ENCODE measurements around the gene ACSM2B.
"Not testable (repeated sequence)": the region's sequence is repeated elsewhere in the genome, so short reads cannot be mapped to it uniquely, and the experiment has no call there.

The ACSM2B gene, protein sequence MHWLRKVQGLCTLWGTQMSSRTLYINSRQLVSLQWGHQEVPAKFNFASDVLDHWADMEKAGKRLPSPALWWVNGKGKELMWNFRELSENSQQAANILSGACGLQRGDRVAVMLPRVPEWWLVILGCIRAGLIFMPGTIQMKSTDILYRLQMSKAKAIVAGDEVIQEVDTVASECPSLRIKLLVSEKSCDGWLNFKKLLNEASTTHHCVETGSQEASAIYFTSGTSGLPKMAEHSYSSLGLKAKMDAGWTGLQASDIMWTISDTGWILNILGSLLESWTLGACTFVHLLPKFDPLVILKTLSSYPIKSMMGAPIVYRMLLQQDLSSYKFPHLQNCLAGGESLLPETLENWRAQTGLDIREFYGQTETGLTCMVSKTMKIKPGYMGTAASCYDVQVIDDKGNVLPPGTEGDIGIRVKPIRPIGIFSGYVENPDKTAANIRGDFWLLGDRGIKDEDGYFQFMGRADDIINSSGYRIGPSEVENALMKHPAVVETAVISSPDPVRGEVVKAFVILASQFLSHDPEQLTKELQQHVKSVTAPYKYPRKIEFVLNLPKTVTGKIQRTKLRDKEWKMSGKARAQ

DNA sequence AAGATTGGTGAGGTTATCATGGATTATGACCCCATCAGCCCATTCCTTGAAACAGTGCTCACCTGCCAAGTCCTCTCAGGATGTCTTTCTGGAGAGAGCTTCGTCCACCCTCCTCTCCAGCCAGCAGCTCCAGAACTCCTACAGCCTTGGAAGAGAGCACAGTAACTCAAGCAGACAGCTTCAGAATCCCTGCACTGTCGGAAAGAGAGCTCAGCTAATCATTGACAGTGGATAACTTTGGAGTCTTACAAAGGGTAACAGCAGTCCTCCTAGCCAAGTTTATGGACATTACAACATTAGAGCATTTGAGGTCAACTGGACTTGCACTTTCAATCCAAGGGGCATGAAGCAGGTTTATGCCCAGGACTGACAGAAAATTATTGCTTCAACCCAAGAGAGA lies at the start of gene ACSM2B:
Gene ACSM2B, minus strand, starts transcription at position 223 of the 400 bp plus-strand sequence. CDS start 11,522 bp downstream, outside the sequence.
- not testable (repeated sequence) for DNase-seq

DNA sequence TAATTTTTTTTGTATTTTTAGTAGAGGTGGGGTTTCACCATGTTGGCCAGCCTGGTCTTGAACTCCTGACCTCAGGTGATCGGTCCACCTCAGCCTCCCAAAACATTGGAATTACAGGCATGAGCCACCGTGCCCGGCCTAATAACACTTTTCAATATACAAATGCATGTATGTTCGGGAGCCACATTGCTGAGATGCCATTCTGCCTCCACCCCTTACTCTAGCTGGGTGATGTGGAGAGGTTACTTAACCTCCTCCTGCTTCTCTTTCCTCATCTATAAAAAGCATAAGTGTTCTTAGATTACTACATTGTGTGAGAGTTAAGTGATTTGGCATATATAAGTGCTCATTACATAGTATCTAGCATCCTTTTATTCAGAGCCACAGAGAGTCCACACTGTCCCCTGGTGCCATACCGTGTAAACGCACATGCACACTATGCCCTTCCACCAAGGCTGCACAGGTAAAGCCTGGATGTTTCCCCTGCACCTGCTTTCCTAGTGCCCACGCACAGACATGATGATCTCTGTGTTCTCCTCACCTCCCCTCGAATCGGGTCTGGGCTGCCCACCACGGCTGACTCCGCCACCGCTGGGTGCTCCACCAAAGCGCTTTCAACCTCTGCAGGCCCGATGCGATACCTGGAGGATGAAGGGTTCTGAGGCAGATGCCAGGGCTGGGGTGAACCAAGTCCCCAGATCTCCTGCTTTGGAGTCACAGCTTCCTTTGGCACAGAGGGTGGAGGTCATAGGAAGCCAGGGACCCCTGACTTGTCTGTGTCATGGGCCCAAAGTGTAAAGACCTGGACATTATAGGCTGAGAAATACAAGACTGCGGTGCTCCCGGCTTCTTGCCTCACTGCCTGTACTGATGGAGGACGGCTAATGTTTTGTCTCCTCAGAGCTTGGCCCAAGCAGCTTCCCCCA lies 49.0 kb upstream of the ACSM2B start:
- no peak for DNase-seq

DNA sequence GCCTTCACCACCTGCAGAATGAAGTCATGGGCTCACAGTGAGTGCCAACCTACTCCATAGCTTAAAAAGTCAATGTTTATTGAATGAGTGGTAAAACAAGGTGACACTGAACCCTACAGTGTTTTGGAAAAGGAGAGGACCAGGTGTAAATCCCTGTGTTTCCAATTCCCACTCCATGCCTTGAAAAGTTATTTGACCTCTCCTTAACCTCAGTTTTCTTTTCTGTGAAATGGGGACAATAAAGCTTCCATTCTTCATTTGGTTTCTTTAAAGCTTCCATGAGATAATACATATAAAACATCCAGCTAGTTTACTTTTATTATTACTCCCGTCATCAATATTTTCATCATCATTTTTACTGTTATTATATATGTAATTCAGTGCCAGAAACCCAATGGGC lies 48.0 kb upstream of the ACSM2B start:
- DNase-seq, result no peak

DNA sequence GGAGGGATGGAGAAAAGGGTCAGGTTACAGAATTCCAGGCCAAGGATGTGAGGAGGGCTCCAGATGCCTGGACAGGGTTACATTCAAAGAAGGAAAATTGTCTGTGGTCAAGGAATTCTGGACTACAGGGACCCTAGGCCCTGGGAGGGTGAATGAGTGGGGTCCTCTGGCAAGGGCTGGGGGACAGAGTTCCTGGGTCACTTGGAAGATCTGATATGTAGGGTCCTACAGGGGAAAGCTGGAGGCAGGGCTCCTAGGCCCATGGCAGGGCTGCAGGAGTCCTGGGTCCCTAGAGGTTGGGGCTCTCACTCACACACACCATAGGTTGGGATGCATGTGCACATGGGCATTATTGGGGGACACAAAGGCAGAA lies 46.3 kb upstream of the ACSM2B start:
- no peak for DNase-seq

DNA sequence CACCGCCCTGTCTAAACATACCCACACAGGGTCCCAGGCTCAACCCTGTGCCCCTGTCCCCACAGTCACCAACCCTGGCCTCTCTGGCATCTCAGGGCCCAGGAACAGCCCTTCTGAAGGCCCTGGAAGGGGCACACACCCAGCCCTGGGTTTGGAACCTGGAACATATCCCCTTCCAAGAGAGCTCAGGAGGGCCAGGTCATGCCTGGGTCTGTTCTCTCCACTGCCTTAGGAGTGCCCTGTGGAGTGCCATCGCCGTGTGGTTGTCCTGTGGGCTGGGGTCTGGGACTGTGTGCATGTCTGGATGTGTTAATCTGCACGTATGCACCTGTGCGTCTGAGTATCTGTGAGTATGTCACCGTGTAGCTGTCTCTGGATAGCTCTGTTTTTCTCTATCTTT lies 45.2 kb upstream of the ACSM2B start:
- DNase-seq, result no peak

DNA sequence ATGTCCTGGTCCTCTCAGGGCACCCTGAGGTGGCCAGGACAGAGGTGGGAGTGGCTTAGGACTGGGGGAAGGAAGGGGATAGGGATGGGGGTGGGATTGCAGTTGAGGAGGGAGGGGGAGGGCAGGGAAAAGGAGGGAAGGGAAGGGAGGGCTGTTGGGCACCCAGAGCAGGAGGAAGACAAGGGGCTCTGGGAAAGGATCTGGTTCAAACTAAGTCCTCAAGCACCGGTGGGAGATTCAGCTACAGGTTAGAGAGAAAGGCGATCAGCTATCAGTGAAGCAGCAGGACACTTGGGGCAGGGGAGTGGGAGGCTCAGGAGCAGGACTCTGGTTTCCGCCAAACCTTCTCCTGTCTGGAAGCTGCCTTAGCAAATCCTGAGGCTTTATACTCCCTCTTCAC lies 44.6 kb upstream of the ACSM2B start:
- DNase-seq, result no peak

DNA sequence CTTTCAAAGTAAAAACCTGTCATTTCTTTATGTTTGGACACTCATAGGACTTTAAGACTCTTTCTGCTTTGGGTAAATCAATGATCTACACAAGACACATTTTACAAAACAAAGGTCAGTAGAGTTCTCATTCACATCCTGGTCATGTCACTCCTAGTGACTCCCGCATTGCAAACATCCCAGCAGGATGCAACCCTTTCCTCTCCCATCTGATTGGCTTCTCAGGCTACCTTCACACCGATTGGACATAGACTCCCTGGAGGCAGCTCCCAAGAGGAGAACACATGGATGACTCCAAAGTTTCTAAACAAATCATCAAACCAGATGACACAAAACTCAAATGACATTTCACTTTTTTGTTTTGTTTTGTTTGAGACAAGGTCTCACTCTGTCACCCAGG lies 43.8 kb upstream of the ACSM2B start:
- no peak for DNase-seq

DNA sequence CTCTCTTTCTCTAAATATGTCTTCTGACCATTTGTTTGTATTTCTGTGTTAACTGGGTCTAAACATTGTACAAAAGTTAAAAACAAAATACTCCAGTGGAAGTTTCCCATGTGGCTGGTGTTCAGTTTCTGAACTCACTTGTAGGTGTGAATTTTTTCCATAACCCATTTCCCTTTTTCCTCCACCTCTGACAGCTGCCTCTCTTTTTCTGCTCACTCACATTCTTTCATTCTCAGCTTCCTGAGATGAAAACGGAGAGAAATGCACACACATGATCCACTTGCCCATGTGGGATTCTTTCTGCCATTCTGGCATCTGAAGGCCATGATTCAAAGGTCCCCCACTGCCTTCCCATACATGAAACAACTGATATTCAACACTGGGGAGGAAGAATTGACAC lies 41.1 kb upstream of the ACSM2B start:
- no peak for DNase-seq

DNA sequence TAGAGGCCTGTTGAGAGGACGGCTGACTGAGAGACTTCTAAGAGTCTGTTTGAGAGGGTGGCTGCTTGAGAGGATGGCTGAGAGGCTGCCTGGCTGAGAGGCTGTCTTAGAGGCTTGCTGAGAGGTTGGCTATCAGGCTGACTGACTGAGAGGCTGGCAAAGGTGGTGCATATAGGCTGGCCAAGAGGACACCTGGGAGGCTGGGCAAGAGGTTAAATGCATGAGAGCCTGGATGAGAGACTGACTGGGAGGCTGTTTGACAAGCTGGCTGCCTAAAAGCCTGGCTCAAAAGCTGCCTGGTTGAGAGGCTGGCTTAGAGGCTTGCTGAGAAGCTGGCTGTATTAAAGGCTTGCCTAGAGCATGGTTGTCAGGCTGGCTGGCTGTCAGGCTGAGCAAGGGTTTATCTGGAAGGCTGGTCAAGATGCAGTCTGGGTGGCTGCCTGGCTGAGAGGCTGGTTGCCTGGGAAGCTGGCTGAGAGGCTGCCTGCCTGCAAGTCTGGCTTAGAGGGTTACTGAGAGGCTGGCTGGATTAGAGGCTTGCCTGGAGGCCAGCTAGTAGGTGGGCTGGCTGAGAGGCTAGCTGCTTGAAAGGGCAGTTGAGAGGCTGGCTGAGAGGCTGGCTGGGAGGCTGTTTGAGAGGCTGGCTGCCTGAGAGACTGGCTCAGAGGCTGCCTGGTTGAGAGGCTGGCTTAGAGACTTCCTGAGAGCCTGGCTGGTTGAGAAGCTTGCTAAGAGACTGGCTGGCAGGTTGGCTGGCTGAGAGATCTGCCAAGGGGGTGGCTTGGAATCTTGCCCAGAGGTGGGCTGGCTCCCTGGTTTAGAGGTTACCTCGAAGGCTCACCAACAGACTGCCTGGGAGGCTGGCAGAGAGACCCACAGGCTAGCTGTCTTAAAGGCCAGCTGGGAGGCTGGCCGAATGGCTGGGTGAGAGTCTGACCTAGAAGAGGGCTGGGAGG lies 38.3 kb upstream of the ACSM2B start:
- no peak for DNase-seq

DNA sequence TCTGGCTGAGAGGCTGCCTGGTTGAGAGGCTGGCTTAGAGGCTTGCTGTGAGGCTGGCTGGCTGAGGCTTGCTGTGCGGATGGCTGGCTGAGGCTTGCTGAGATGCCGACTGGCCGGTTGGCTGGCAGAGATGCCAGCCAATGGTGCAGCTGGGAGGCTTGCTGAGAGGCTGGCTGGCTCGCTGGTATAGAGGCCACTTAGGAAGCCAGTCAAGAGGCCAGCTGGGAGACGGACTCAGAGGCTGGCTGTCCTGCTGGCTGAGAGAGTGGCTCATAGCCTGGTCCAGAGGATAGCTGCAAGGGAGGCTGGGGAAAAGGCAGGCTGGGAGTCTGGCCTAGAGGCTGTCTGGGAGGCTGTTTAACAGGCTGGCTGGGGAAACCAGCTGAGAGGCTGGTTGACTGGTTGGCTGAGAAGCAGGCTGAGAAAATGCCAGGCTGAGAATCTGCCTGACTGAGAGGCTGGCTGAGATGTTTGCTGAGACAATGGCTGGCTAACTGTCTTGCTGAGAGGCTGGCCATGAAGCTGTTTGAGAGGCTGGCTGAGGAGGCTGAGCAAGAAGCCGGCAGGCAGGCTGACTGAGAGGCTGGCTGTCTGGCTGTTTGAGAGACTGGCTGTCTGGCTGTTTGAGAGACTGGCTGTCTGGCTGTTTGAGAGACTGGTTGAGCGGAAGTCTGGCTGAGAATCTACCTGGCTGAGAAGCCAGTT lies 37.5 kb upstream of the ACSM2B start:
- DNase-seq, result no peak

DNA sequence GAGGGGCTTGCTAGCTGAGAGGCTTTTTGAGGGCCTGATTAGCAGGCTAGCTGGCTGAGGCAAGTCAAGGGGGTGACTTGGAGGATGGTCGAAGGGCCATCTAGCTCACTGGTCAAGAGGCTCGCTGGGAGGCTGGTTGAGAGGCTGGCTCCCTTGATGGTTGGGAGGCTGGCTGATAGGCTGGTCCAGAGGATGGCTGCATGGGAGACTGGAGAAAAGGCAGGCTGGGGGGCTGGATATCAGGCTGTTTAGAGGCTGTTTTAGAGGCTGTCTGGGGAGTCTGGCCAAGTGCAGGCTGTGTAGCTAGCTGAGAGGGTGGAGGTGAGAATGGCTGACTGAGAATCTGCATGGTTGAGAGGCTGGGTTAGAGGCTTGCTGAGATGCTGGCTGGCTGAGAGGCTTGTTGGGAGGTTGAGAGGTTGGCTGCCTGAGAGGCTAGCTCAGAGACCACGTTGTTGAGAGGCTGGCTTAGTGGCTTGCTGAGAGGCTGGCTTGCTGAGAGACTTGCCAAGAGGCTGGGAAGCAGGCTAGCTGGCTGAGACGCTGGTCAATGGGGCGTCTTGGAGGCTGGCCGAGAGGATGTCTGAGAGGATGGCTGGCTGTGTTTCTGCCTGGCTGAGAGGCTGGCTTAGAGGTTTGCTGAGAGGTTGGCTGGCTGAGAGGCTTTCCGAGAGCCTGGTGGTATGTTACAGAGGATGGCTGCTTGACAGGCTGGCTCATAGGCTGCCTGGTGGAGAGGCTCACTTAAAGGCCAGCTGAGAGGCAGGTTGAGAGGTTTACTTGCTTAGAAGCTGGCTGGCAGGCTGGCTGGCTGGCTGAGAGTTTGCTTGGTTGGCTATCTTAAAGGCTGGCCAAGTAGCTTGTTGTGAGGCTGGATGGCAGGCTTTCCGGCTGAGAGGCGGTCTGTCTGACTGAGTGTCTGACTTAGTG lies 36.6 kb upstream of the ACSM2B start:
- DNase-seq, result peak in 31 of 51 donors; percentile 2 to 70 (median 39)

DNA sequence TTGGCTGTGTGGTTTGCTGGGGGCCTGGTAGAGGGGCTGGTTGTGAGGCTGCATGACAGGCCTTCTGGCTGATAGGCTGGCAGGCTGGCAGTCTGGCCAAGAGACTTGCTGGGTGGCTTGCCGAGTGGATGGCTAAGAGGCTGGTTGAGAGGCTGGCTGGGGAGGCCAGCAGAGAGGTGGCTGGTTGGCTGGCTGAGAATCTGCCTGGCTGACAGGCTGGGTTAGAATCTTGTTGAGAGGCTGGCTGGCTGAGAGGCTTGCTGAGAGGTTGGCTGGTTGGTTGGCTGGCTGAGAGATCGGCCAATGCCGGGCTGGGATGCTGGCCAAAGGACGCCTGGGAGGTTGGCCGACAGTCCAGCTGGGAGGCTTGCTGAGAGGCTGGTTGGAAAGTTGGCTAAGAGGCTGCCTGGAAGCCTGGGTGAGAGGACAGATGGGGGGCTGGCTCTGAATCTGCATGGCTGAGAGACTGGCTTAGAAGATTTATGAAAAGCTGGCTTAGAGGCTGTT lies 35.9 kb upstream of the ACSM2B start:
- DNase-seq, result peak in 24 of 51 donors; percentile 4 to 54 (median 32)

DNA sequence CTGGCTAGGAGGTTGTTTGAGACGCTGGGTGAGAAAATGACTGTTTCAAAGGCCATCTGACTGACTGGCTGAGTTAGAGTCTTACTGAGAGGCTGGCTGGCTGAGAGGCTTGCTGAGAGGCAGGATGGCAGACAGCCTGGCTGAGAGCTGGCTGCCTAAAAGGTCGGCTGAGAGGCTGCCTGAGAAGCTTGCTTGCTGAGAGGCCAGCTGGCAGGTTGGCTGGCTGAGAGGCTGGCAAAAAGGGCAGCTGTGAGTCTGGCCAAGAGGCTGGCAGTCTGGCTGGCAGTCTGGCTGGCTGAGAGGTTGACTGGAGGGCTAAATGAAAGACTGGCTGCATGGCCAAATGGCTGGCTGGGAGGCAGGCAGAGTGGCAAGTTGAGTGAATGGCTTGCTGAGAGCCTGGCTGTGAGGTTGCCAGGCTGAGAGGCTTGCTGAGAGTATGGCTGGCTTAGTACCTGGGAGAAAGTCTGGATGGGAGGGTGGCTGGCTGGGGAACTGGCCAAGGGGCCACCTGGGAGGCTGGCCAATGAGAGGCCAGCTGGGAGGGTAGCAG lies 35.3 kb upstream of the ACSM2B start:
- peak in 37 of 51 donors; percentile 12 to 80 (median 48) for DNase-seq

DNA sequence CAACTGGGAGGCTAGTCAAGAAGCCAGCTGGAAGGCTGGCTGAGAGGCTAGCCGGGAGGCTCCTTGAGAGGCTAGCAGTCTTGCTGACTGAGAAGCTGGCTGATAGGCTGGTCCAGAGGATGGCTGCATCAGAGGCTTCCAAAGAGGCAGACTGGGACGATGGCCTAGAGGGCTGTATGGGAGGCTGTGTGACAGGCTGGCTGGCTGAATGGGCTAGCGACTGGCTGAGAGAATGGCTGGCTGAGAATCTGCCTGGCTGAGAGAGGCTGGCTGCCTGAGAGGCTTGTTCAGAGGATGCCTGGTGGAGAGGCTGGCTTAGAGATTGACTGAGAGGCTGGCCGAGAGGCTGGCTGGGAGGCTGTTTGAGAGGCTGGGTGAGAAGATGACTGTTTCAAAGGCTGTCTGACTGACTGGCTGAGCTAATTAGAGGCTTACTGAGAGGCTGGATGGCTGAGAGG lies 34.8 kb upstream of the ACSM2B start:
- DNase-seq, result no peak

DNA sequence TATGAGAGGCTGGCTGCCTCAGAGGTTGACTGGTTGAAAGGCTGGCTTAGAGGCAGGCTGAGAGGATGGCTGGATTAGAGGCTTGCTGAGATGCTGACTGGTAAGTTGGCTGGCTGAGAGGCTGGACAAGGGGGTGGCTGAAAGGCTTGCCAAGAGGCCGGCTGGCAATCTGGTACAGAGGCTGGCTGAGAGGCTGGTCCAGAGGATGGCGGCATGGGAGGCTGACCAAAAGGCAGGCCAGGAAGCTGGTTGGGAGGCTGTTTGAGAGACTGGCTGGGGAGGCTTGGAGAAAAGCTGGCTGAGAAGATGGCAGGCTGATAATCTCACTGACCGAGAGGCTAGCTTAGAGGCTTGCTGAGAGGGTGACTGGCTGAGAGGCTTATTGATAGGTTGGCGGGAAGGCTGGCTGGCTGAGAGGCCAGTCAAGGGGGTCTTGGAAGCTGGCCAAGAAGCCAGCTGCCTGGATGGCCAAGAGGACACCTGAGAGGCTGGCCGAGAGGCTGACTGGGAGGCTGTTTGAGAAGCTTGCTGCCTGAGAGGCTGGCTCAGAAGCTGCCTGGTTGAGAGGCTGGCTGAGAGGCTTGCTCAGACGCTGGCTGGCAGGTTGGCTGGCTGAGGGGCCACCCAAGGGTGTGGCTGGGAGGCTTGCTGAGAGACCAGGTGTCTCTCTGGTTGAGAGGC lies 34.2 kb upstream of the ACSM2B start:
- no peak for DNase-seq

DNA sequence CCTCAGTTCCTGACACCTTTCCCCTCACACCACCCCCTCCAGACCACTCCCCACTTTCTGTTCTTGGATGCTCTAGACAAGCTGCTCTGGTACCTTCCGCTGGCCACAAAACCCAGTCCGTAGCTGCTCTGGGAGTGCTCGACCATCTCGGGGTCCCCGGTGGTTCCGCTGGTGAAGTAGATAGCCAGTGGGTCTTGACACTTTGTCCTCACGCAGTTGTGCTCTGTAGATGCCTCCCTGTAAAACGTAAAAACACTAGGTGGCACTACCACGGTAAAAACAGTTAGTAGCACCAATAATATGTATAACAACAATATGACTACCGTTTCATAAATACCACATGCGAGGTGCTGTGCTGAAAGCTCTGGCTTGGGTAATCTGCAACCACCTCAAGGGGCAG lies 26.0 kb upstream of the ACSM2B start:
- not testable (repeated sequence) for DNase-seq

DNA sequence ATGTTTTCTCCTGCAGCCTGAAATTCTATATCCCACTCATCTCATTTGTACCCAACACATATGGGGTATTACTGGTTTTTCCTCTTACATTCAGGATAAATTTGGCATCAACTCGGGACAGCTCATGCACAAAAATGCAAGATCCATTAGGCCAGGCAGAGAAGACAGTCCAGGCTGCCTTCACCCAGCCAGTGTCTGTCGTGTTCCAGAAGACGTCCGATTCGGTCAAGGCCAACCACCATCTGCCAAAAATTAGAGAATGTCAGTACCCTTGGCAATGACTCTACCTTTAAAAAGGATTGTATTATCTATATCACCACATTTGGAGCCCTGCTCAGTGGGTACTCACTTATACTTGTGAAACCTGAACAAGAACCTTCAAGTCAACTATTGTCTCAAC lies 23.3 kb upstream of the ACSM2B start:
- DNase-seq, result not testable (repeated sequence)
